Activated naive CD8-positive, alpha-beta T cell treated with anti-CD3 and anti-CD28 coated beads for 36 hours (primary cell): ENCODE data around the gene GALNS. TPM values are rescaled to one million over a fixed set of nuclear protein-coding genes. Genes with fewer than 3 reads are reported as not detected.

Experiments used
- DNase-seq: peaks from one replicate; pipeline ENCODE4 v3.0.0; 2021
- H3K27ac Mint-ChIP-seq: one replicate; pipeline ENCODE4 v1.8.0; 2022; ENCODE audit warnings: mild to moderate bottlenecking, moderate library complexity, mixed read lengths
- H3K27me3 Mint-ChIP-seq: one replicate; pipeline ENCODE4 v1.8.0; 2022; ENCODE audit warnings: mild to moderate bottlenecking, mixed read lengths
- H3K36me3 Mint-ChIP-seq: one replicate; pipeline ENCODE4 v1.8.0; 2021; ENCODE audit warnings: mild to moderate bottlenecking, mixed read lengths
- H3K4me1 Mint-ChIP-seq: one replicate; pipeline ENCODE4 v1.8.0; 2021; ENCODE audit warnings: mixed read lengths
- H3K4me3 Mint-ChIP-seq: one replicate; pipeline ENCODE4 v1.8.0; 2022; ENCODE audit warnings: mild to moderate bottlenecking, moderate library complexity, mixed read lengths
- H3K9me3 Mint-ChIP-seq: one replicate; pipeline ENCODE4 v1.8.0; 2022; ENCODE audit warnings: mixed read lengths
- total RNA-seq, 2 experiments: library from RNA; stranded (reverse); gene quantifications; one replicate each; pipeline ENCODE4 v1.2.3, GENCODE V29; 2021

GALNS gene
- total RNA-seq, 2 experiments from 2014 or later = 14.7 to 14.9 TPM

DNA sequence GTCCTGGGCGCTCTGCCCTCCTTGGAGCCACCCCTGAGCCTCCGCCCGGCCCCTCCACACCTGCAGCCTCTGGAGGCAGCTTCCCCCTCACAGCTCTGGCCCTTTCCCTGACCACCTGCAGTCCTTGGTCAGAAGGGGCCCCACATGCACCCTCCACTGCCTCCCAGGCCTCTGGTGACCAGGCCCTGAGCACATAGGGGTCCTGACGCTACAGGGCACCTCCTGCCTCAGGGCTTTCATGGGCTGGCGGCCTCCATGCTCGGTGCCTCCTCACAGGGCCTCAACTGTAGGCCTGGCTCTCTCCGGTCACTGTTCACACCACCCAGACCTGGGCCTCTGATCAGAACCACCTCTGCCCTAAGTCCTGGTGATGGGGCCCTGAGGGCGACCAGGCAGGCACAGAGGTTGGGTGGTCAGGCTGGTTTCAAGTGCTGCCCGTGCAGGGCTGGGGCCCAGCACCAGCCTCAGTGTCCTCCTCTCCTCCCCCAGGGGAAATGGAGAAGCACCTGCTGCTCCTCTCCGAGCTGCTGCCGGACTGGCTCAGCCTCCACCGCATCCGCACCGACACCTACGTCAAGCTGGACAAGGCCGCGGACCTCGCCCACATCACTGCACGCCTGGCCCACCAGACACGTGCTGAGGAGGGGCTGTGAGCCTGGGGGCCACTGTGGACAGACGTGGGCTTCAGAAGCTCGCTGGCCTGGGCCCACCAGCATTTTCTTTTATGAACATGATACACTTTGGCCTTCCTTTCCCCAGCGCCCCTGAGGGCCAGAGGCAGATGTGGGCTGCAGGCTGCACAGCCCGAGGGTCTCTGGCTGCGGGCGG is 48.9 kb downstream of the GALNS start:
- Mint-ChIP-seq H3K4me3 (peak overlapping the region; percentile 94), H3K9me3 (no peaks in the 10 kb centered on the region), H3K27me3 (no peaks in the 10 kb centered on the region), H3K36me3 (peaks cover 47% of the 10 kb centered on the region), H3K4me1 (peaks cover 29% of the 10 kb centered on the region), H3K27ac (peak overlapping the region; percentile 83)
- no peak for DNase-seq

DNA sequence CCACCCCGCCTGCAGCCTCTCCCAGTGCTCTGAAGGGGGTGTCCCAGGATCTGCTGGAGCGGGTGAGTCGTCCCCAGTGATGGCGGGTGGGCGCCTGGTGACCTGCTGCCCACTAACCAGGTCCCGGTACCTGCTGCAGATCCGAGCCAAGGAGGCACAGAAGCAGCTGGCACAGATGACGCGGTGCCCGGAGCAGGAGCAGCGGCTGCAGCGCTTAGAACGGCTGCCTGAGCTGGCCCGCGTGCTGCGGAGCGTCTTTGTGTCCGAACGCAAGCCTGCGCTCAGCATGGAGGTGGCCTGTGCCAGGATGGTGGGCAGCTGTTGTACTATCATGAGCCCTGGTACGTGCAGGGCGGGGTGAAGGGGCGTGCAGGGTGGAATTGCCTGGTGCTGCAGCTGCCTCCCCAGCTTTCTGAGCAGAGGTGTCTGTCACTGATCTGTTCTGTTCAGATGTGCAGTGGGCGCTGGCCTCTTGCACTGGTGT is 49.6 kb downstream of the GALNS start:
- H3K27ac Mint-ChIP-seq = peak overlapping the region; percentile 48
- H3K4me1 Mint-ChIP-seq = peaks cover 26% of the 10 kb centered on the region
- H3K36me3 Mint-ChIP-seq = peaks cover 47% of the 10 kb centered on the region
- no peaks in the 10 kb centered on the region for H3K9me3 Mint-ChIP-seq
- peak overlapping the region; percentile 29 for H3K4me3 Mint-ChIP-seq
- DNase-seq = no peak
- no peaks in the 10 kb centered on the region for H3K27me3 Mint-ChIP-seq

DNA sequence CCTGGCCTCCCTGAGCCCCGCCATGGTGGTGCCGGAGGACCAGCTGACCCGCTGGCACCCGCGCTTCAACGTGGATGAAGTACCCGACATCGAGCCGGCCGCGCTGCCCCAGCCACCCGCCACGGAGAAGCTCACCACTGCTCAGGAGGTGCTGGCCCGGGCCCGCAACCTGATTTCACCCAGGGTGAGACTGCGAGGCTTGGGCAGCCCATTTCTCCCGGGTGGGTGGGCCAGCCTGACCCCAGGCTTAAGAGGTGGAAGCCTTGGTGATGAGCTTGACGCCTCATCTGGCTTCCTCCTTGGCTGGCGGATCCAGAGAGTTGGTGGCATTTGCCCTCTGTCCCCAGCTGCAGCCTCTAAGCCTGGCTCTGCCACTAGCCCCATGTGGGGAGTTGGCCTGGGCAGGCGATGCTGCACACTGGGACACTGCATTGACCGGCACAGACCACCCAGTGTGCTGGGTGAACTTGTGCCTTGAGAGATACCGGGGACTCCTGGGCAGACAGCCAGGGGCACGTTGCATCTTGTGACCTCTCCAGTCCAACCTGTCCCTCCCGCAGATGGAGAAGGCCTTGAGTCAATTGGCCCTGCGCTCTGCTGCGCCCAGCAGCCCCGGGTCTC is 50.1 kb downstream of the GALNS start:
- peak overlapping the region; percentile 48 for H3K27ac Mint-ChIP-seq
- H3K4me1 Mint-ChIP-seq = peaks cover 29% of the 10 kb centered on the region
- no peaks in the 10 kb centered on the region for H3K27me3 Mint-ChIP-seq
- no peak for DNase-seq
- H3K4me3 Mint-ChIP-seq = peak overlapping the region; percentile 29
- no peaks in the 10 kb centered on the region for H3K9me3 Mint-ChIP-seq
- peaks cover 51% of the 10 kb centered on the region for H3K36me3 Mint-ChIP-seq

DNA sequence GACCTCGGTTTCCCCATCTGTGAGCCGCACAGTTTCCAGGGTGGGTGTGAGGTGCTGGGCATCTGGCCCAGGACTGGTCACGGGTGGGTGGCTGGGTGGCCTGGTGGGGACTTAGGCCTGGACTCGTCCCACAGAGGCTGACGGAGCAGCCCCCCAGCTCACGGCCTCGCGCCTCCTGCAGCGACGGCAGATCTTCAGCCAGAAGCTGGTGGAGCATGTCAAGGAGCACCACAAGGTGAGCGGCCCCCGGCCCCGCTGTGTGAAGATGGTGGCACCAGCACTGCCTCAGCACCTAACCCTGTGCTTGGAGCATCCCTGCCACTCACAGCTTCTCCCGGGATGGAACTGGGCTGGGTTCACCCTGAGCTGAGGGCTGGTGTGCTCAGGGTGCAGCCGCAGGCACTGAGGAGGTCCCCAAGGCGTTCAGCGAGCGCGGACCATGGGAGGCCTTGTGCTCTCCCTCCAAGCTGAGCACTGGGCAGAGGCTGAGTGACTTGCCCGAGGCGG is 50.8 kb downstream of the GALNS start:
- peaks cover 53% of the 10 kb centered on the region for H3K36me3 Mint-ChIP-seq
- H3K4me3 Mint-ChIP-seq = peak overlapping the region; percentile 37
- H3K4me1 Mint-ChIP-seq = peaks cover 33% of the 10 kb centered on the region
- H3K27ac Mint-ChIP-seq = no peak overlapping the region
- no peaks in the 10 kb centered on the region for H3K27me3 Mint-ChIP-seq
- H3K9me3 Mint-ChIP-seq = no peaks in the 10 kb centered on the region
- no peak for DNase-seq

DNA sequence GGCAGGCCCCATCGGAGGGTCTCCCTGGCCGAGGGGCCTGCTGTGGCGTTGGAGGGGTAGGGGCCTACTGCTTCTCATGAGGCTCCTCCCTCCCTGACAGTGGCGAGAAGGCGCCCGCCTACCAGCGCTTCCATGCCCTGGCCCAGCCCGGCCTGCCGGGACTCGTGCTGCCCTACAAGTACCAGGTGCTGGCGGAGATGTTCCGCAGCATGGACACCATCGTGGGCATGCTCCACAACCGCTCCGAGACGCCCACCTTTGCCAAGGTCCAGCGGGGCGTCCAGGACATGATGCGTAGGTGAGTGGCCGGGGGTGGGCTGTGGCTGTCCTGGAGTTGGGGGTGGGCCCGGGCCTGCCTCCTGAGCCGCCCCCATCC is 51.4 kb downstream of the GALNS start:
- H3K4me3 Mint-ChIP-seq = peak overlapping the region; percentile 86
- H3K36me3 Mint-ChIP-seq = peaks cover 47% of the 10 kb centered on the region

DNA sequence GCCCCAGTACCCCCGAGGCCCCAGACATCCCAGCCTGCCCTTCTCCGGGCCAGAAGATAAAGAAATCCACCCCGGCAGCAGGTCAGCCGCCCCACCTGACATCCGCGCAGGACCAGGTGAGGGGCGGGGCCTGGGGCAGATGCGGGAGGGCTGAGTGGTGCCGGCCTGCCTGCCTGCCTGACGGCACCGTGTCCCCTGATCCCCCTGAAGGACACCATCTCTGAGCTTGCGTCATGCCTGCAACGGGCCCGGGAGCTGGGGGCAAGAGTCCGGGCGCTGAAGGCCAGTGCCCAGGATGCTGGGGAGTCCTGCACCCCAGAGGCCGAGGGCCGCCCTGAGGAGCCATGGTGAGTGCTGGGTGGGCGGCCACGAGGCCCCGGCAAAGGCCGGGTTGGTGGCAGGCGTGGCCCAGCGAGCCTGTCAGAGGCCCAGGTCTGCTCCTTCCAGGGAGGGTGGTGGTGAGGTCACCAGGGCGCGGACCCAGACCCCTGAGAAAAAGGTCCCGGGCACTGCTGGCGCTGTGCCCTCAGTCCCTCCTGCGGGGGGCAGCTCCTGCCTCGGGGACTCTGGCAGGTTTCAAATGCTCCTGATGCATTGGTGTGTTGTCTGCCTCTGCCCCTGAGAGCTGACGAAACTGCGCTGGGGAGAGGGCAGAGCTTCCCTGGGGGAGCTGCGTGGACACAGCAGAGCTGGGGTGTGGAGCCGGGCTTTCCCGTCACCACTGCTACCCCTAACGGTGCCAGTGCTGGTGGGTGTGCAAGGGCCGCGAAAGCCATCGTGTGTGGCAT is 52.0 kb downstream of the GALNS start:
- no peaks in the 10 kb centered on the region for H3K27me3 Mint-ChIP-seq
- H3K4me3 Mint-ChIP-seq = peak overlapping the region; percentile 86
- H3K4me1 Mint-ChIP-seq = peaks cover 37% of the 10 kb centered on the region
- peaks cover 43% of the 10 kb centered on the region for H3K36me3 Mint-ChIP-seq
- peak; percentile 67 for DNase-seq
- no peaks in the 10 kb centered on the region for H3K9me3 Mint-ChIP-seq
- H3K27ac Mint-ChIP-seq = peak overlapping the region; percentile 76

More for the DNA sequence above, 51.4 kb downstream of the GALNS start:
- no peak for DNase-seq
- Mint-ChIP-seq H3K4me1 (peaks cover 37% of the 10 kb centered on the region), H3K9me3 (no peaks in the 10 kb centered on the region), H3K27ac (peak overlapping the region; percentile 76), H3K27me3 (no peaks in the 10 kb centered on the region)

DNA sequence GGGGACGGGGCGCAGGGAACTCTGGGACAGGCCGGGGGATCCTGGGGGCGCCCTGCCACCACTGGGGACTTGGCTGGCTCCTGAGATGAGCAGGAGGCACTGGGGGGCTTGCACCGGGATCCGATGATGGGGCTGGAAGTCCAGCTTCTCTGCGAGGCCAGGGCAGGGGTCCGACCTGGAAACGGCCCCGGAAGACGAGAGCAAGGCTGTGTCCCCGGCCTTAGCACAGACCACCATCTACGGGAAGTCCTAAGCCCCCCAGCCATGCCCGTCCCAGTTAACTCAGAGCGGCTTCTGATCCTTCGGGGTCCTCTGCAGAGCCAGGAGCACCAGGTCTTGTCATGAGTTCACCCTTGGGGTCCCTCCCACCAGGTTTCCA is 52.6 kb downstream of the GALNS start:
- H3K4me3 Mint-ChIP-seq = peak overlapping the region; percentile 86
- no peaks in the 10 kb centered on the region for H3K9me3 Mint-ChIP-seq
- peaks cover 35% of the 10 kb centered on the region for H3K4me1 Mint-ChIP-seq
- DNase-seq = no peak
- peaks cover 40% of the 10 kb centered on the region for H3K36me3 Mint-ChIP-seq
- peak overlapping the region; percentile 76 for H3K27ac Mint-ChIP-seq
- no peaks in the 10 kb centered on the region for H3K27me3 Mint-ChIP-seq

DNA sequence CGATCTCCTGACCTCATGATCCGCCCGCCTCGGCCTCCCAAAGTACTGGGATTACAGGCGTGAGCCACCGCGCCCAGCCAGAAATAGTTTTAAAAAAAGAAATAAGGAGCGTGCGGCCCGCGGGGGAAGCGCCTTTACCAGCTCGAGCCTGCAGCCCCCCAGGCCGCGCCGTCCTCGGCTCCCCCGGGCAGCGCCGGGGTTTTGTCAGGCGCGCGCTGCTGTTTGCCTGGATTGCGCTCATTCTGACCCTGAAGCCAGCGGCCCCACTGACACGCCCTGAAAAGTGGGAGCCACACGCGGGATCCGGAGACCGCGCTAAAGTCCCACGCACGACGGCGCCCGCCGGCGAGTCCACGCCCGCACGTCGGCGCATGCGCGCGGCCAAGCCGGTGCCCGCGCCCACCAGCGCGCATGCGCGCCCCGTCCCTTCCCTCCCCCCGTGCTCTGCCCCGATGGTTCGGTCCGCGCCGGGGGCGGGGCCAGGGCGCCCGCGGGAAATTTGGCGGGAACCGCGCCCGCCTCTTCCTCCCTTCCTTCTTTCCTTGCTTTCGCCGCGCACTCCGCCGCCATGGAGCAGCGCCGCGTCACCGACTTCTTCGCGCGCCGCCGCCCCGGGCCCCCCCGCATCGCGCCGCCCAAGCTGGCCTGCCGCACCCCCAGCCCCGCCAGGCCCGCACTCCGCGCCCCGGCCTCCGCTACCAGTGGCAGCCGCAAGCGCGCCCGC is 53.3 kb downstream of the GALNS start, which contains the start of gene CDT1:
CDT1 (plus strand) TSS at position 526 of the 724 bp plus-strand sequence; CDS start at position 569, 43 bp downstream.
- Mint-ChIP-seq H3K4me1 (peaks cover 30% of the 10 kb centered on the region), H3K4me3 (peak within 1 kb of the TSS; percentile 86), H3K9me3 (no peaks in the 10 kb centered on the region), H3K27ac (peak within 1 kb of the TSS; percentile 91), H3K27me3 (no peaks in the 10 kb centered on the region), H3K36me3 (peaks cover 33% of the 10 kb centered on the region)
- peak; percentile 89 for DNase-seq

DNA sequence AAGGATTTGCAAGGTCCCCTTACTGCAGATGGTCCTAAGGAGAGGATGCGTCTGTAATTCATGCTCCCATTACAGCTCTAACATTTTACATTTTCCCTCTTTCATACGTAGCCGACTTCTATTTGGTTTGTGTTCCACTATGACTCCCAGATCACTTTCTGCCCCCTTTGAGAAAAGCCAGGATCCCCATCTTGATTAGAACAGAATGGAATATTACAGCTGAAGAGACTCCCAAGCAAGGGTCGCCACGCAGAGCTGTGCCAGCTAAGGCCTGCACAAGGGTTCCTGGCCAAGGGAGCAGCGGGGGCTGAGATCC is 56.5 kb downstream of the GALNS start:
- no peak for DNase-seq
- Mint-ChIP-seq H3K27ac (no peak overlapping the region), H3K36me3 (peaks cover 17% of the 10 kb centered on the region), H3K4me1 (peaks cover 23% of the 10 kb centered on the region), H3K27me3 (no peaks in the 10 kb centered on the region), H3K9me3 (no peaks in the 10 kb centered on the region), H3K4me3 (no peak overlapping the region)

DNA sequence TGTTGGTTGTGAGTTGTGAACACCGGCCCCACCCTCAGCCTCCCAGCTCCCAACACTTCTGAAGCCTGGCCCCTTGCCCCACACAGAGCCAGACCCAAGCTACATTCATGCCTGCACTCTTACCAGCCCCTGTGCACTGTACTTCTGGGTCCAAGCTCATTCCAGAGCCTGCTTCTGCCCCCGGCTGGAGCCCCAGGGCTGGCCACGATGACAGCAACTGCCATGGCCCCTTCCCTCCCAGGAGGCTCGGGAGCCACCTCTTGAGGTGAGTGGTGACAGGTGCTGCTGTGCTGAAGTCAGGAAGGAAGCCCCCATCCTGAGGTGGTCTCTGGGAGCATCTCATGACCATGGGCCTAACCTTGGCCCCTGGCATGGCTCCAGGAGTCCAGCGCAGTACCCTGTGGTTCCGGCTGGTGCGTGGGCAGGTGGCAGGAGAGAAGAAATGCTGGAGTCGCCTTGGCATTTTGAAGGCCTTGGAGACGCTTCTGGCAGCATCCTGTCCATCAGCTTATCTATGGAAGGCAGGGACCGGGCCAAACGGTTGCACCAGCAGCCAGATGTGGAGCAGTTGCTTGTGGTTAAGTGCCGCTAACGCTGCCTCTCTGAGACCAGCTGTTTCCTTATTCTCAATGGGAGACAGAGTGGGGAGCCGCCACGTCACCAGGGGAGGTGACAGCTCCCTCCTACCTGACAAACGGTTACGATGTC is 57.0 kb downstream of the GALNS start:
- H3K27ac Mint-ChIP-seq = no peak overlapping the region
- no peaks in the 10 kb centered on the region for H3K27me3 Mint-ChIP-seq
- DNase-seq = no peak
- H3K4me1 Mint-ChIP-seq = peaks cover 28% of the 10 kb centered on the region
- no peaks in the 10 kb centered on the region for H3K9me3 Mint-ChIP-seq
- H3K36me3 Mint-ChIP-seq = peaks cover 14% of the 10 kb centered on the region
- no peak overlapping the region for H3K4me3 Mint-ChIP-seq

DNA sequence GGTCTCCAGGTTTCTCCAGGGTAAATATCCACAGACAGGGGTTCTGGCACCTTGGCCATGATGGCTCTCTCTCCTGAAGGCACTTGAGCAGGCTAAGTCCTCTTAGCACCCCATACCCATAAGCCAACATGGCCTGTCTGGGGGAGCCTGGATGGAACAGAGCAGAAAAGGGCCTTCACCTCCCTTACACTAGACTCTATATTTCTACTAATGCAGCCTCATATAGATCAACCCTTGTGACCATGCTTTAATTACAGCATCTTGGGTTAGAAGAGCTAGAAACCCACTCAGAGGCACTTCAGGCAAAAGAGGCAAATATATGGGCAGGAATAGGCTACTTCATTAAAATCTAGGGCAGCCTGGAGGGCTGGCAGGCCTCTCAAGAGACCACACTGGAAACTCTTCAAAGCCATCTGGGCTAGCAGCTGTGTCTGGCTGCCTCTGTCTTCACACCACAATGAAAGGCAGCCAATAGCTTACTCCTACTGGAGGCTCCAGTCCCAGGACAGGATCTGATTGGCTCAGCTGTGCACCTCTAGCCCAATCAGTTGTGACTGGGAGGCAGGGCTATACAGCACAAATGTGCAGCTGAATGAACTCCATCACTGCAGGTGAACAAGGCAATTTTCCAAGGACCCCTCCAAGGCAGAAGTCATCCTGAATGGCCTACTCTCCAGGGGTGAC is 57.8 kb downstream of the GALNS start:
- Mint-ChIP-seq H3K27me3 (no peaks in the 10 kb centered on the region), H3K4me3 (no peak overlapping the region), H3K27ac (no peak overlapping the region), H3K36me3 (peaks cover 7% of the 10 kb centered on the region), H3K4me1 (peaks cover 31% of the 10 kb centered on the region), H3K9me3 (no peaks in the 10 kb centered on the region)
- DNase-seq = no peak

DNA sequence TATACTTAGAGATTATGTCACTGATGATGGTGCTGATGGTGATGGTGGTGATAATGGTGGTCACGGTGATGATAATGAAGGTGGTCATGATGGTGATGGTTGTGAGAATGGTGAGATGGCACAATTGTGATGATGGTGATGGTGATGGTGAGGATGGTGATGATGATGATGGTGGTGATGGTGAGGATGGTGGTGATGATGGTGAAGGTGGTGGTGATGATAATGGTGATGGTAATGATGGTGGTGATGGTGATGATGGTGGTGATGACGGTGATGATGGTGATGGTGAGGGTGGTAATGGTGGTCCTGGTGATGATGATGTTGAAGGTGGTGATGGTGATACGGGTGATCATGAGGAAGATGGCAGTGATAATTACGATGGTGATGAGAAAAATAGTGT is 58.7 kb downstream of the GALNS start:
- Mint-ChIP-seq H3K36me3 (peaks cover 7% of the 10 kb centered on the region), H3K4me3 (no peak overlapping the region), H3K4me1 (peaks cover 38% of the 10 kb centered on the region)

DNA sequence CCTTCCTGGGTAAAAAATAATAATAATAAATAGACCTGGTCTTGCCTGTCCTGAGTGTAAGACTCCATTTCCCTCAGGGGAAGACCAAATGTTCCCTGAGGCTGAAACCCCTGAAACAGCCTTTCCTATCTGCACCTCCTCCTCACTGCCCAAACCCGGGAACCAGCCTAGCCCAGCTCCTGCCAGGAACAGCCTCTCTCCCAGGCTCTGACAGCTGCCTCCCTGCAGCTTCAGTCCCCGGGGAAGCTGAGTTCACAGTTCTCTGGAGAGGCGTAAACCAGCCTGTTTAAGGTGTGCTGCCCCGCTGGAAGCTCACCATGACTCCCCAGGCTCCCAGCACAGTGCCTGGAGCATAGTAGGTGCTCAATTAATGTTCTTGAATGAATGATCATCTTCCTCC is 60.5 kb downstream of the GALNS start:
- DNase-seq = no peak
- Mint-ChIP-seq H3K27me3 (no peaks in the 10 kb centered on the region), H3K4me1 (peaks cover 51% of the 10 kb centered on the region), H3K27ac (no peak overlapping the region), H3K4me3 (no peak overlapping the region), H3K9me3 (no peaks in the 10 kb centered on the region), H3K36me3 (peaks cover 2% of the 10 kb centered on the region)

More for the DNA sequence above, 58.7 kb downstream of the GALNS start:
- no peaks in the 10 kb centered on the region for H3K27me3 Mint-ChIP-seq
- no peak for DNase-seq
- no peak overlapping the region for H3K27ac Mint-ChIP-seq
- no peaks in the 10 kb centered on the region for H3K9me3 Mint-ChIP-seq
